Omental fat pad (tissue), 4 donors: Measurements from ENCODE around the gene IL1RL2. TPM values are rescaled to one million over a fixed set of nuclear protein-coding genes. Genes with fewer than 3 reads are reported as not detected.

Experiments used
- ATAC-seq: fragments of 150-250 bp; one replicate; pipeline ENCODE4 v1.9.1; 2016; ENCODE audit warnings: mild to moderate bottlenecking, moderate library complexity; ENCODE audit not compliant: low FRiP score
- DNase-seq: peaks from one replicate; pipeline ENCODE4 v3.0.0-alpha.2; 2019; ENCODE audit warnings: low spot score
- CTCF ChIP-seq, 3 donors: fragments of 450-650 bp; IDR thresholded peaks; one replicate each; pipeline ENCODE4 v1.5.1; 2016 to 2017; ENCODE audit warnings: antibody characterized with exemption in 3 of 3, mild to moderate bottlenecking in 3 of 3, moderate library complexity in 2 of 3
- total RNA-seq, 4 donors: library from RNA; depleted of rRNA; stranded (reverse); fragments of >200 nt; gene quantifications; one replicate each; pipeline ENCODE4 v1.1.0, GENCODE V29; 2016

IL1RL2 gene
- total RNA-seq, 4 donors from 2014 or later, result 0.31 to 5.3 (median 2.1) TPM

- DNase-seq (no peak), ATAC-seq (no peak)
- TF ChIP-seq CTCF (IDR thresholded peaks at IDR 0.05), result no peak
Measured at GRCh38 chr2:102279391-102279735, 92.5 kb downstream of the IL1RL2 start.

- peak; percentile 58 for ATAC-seq
Measured at GRCh38 chr2:102282678-102283091, 95.9 kb downstream of the IL1RL2 start.

GRCh38 chr2:102283996-102284395 lies 97.2 kb downstream of the IL1RL2 start:
- no peak for TF ChIP-seq CTCF (IDR thresholded peaks at IDR 0.05)
- DNase-seq (no peak), ATAC-seq (no peak)

More at GRCh38 chr2:102282678-102283091, 95.9 kb downstream of the IL1RL2 start:
- no peak for TF ChIP-seq CTCF (IDR thresholded peaks at IDR 0.05)
- DNase-seq, result no peak

GRCh38 chr2:102284611-102285010 lies 97.8 kb downstream of the IL1RL2 start:
- TF ChIP-seq CTCF (IDR thresholded peaks at IDR 0.05), result no peak
- ATAC-seq (no peak), DNase-seq (no peak)

GRCh38 chr2:102285368-102285767 lies 98.5 kb downstream of the IL1RL2 start:
- TF ChIP-seq CTCF (IDR thresholded peaks at IDR 0.05), result no peak
- no peak for DNase-seq
- no peak for ATAC-seq

GRCh38 chr2:102286041-102286440 lies 99.2 kb downstream of the IL1RL2 start:
- ATAC-seq, result no peak
- no peak for TF ChIP-seq CTCF (IDR thresholded peaks at IDR 0.05)
- no peak for DNase-seq

GRCh38 chr2:102289129-102289528 lies 102.3 kb downstream of the IL1RL2 start:
- no peak for TF ChIP-seq CTCF (IDR thresholded peaks at IDR 0.05)

More at GRCh38 chr2:102289129-102289528, 102.3 kb downstream of the IL1RL2 start:
- DNase-seq (no peak), ATAC-seq (no peak)

Other genes with a start within 250 kb of the IL1RL2 start
- gene IL1R2, start 195.1 kb upstream of the IL1RL2 start, total RNA-seq, result 100 to 1,000 TPM in 1 of 4 donors, 10 to 100 TPM in 3; 12.2 to 207 (median 32.1) TPM
- gene IL1R1, start 44.3 kb upstream of the IL1RL2 start, total RNA-seq, result 100 to 1,000 TPM; 167 to 541 (median 270) TPM
- 100 to 1,000 TPM in 1 of 4 donors, 10 to 100 TPM in 3; 48.1 to 307 (median 62.3) TPM for gene IL1RL1, start 124.5 kb downstream of the IL1RL2 start, total RNA-seq
- gene IL18R1, start 168.8 kb downstream of the IL1RL2 start, total RNA-seq, result 10 to 100 TPM in 3 of 4 donors, 1 to 10 TPM in 1; 5.8 to 51.9 (median 24.4) TPM
- gene IL18RAP, start 236.1 kb downstream of the IL1RL2 start, total RNA-seq, result 10 to 100 TPM in 1 of 4 donors, 1 to 10 TPM in 3; 1.9 to 59.9 (median 5.4) TPM